GM21528 (cell line): ENCODE measurements around the gene AP4S1.
"Not testable (repeated sequence)": the region's sequence is repeated elsewhere in the genome, so short reads cannot be mapped to it uniquely, and the experiment has no call there.

Experiments used
- ATAC-seq: cut with Tn5 transposase; IDR thresholded peaks from one replicate; pipeline ENCODE4 v1.9.1; 2021; ENCODE audit warnings: mild to moderate bottlenecking, moderate library complexity; ENCODE audit not compliant: unreplicated experiment, low FRiP score

Gene AP4S1

GRCh38 chr14:31038521-31039166, 13.2 kb downstream of the AP4S1 start:
- no peak for ATAC-seq

- no peak for ATAC-seq
These were observed 16.9 kb downstream of the AP4S1 start for GRCh38 chr14:31042300-31042699.

GRCh38 chr14:31042893-31043292, 17.4 kb downstream of the AP4S1 start:
- not testable (repeated sequence) for ATAC-seq

GRCh38 chr14:31043379-31043778, 17.9 kb downstream of the AP4S1 start:
- no peak for ATAC-seq

- ATAC-seq: no peak
These were observed 20.1 kb downstream of the AP4S1 start for GRCh38 chr14:31045501-31046080.

- no peak for ATAC-seq
These were observed 22.1 kb downstream of the AP4S1 start for GRCh38 chr14:31047503-31047902.

- ATAC-seq: no peak
These were observed 25.6 kb downstream of the AP4S1 start for GRCh38 chr14:31051023-31051422.

- ATAC-seq: no peak
These were observed 26.1 kb downstream of the AP4S1 start for GRCh38 chr14:31051511-31051910.

GRCh38 chr14:31052905-31053586, 27.6 kb downstream of the AP4S1 start:
- not testable (repeated sequence) for ATAC-seq

- no peak for ATAC-seq
These were observed 31.6 kb downstream of the AP4S1 start for GRCh38 chr14:31057035-31057434.

GRCh38 chr14:31057701-31058364, 32.4 kb downstream of the AP4S1 start:
- ATAC-seq: no peak

GRCh38 chr14:31059152-31059924, 33.9 kb downstream of the AP4S1 start:
- ATAC-seq: no peak

- no peak for ATAC-seq
These were observed 34.9 kb downstream of the AP4S1 start for GRCh38 chr14:31060253-31060875.

GRCh38 chr14:31062908-31063307, 37.5 kb downstream of the AP4S1 start:
- not testable (repeated sequence) for ATAC-seq

- ATAC-seq: no peak
These were observed 42.8 kb downstream of the AP4S1 start for GRCh38 chr14:31068235-31068634.

- ATAC-seq: no peak
These were observed 43.9 kb downstream of the AP4S1 start for GRCh38 chr14:31069343-31069742.

GRCh38 chr14:31070431-31070830, 45.0 kb downstream of the AP4S1 start:
- no peak for ATAC-seq

GRCh38 chr14:31071151-31071550, 45.7 kb downstream of the AP4S1 start:
- no peak for ATAC-seq

- ATAC-seq: no peak
These were observed 49.7 kb downstream of the AP4S1 start for GRCh38 chr14:31075144-31075543.

- ATAC-seq: no peak
These were observed 53.3 kb downstream of the AP4S1 start for GRCh38 chr14:31078766-31079165.
